ENCODE data around the gene AIFM3.
A peak's percentile ranks its signal among the peaks of the same experiment; 100 is the strongest.
"Not testable (repeated sequence)": the region's sequence is repeated elsewhere in the genome, so short reads cannot be mapped to it uniquely, and the experiment has no call there.

The AIFM3 gene

GRCh38 chr22:21003782-21004181 lies 36.7 kb downstream of the AIFM3 start:
- no peak for DNase-seq (ENCODE audit: low spot score)

GRCh38 chr22:21009208-21009607 lies 42.2 kb downstream of the AIFM3 start:
- DNase-seq (ENCODE audit: low spot score): not testable (repeated sequence)

GRCh38 chr22:21009638-21010425 lies 42.8 kb downstream of the AIFM3 start:
- no peak for DNase-seq (ENCODE audit: low spot score)

- no peak for DNase-seq (ENCODE audit: low spot score)
Observed at GRCh38 chr22:21010426-21011113, 43.5 kb downstream of the AIFM3 start.

GRCh38 chr22:21012446-21013407 lies 45.7 kb downstream of the AIFM3 start:
- no peak for DNase-seq (ENCODE audit: low spot score)

GRCh38 chr22:21013657-21014201 lies 46.7 kb downstream of the AIFM3 start:
- no peak for DNase-seq (ENCODE audit: low spot score)

- peak; percentile 92 for DNase-seq (ENCODE audit: low spot score)
Observed at GRCh38 chr22:21014202-21014725, 47.2 kb downstream of the AIFM3 start.

GRCh38 chr22:21014726-21015465 lies 47.8 kb downstream of the AIFM3 start, which contains the start of gene P2RX6:
Gene P2RX6 (plus strand): TSS chr22:21015165. CDS start chr22:21015175, 10 bp downstream.
- DNase-seq (ENCODE audit: low spot score): peak; percentile 81

- DNase-seq (ENCODE audit: low spot score): no peak
Observed at GRCh38 chr22:21015466-21016006, 48.5 kb downstream of the AIFM3 start.

GRCh38 chr22:21016644-21017420 lies 49.8 kb downstream of the AIFM3 start:
- no peak for DNase-seq (ENCODE audit: low spot score)

- DNase-seq (ENCODE audit: low spot score): no peak
Observed at GRCh38 chr22:21018314-21018713, 51.3 kb downstream of the AIFM3 start.

- DNase-seq (ENCODE audit: low spot score): no peak
Observed at GRCh38 chr22:21020802-21021429, 53.9 kb downstream of the AIFM3 start.

- DNase-seq (ENCODE audit: low spot score): no peak
Observed at GRCh38 chr22:21022507-21022906, 55.5 kb downstream of the AIFM3 start.

GRCh38 chr22:21022955-21023614 lies 56.0 kb downstream of the AIFM3 start:
- no peak for DNase-seq (ENCODE audit: low spot score)

- DNase-seq (ENCODE audit: low spot score): no peak
Observed at GRCh38 chr22:21025266-21025665, 58.2 kb downstream of the AIFM3 start.

GRCh38 chr22:21025763-21026755 lies 59.0 kb downstream of the AIFM3 start:
- DNase-seq (ENCODE audit: low spot score): no peak

Measured in left forelimb (tissue), 1 donor.